Nephron (organoid): ENCODE data around the gene PSMB4.

ENCODE experiments used
- H3K27ac Mint-ChIP-seq, 3 experiments: 2 replicates each; pipeline ENCODE4 v1.8.0; 2020; ENCODE audit warnings: mixed read lengths in 3 of 3, mild to moderate bottlenecking in 2 of 3, moderate library complexity in 1 of 3
- H3K27me3 Mint-ChIP-seq: 2 replicates; pipeline ENCODE4 v1.8.0; 2021; ENCODE audit warnings: low read depth, mild to moderate bottlenecking, moderate library complexity, mixed read lengths
- H3K36me3 Mint-ChIP-seq: 2 replicates; pipeline ENCODE4 v1.8.0; 2020; ENCODE audit warnings: low read depth, mixed read lengths
- H3K4me1 Mint-ChIP-seq: 2 replicates; pipeline ENCODE4 v1.8.0; 2020; ENCODE audit warnings: mixed read lengths
- H3K4me3 Mint-ChIP-seq, 3 experiments: 2 replicates each; pipeline ENCODE4 v1.8.0; 2020; ENCODE audit warnings: mild to moderate bottlenecking in 3 of 3, mixed read lengths in 3 of 3, moderate library complexity in 2 of 3
- H3K9me3 Mint-ChIP-seq: 2 replicates; pipeline ENCODE4 v1.8.0; 2020; ENCODE audit warnings: mixed read lengths
- TF ChIP-seq, protein P1 (sequence below), 3 experiments: fragments of 200-600 bp; sonication (generic); IDR thresholded peaks; one replicate each; pipeline ENCODE4 v1.5.0; 2021; ENCODE audit warnings: antibody characterized with exemption in 3 of 3; ENCODE audit not compliant: unreplicated experiment in 3 of 3

Gene PSMB4

DNA sequence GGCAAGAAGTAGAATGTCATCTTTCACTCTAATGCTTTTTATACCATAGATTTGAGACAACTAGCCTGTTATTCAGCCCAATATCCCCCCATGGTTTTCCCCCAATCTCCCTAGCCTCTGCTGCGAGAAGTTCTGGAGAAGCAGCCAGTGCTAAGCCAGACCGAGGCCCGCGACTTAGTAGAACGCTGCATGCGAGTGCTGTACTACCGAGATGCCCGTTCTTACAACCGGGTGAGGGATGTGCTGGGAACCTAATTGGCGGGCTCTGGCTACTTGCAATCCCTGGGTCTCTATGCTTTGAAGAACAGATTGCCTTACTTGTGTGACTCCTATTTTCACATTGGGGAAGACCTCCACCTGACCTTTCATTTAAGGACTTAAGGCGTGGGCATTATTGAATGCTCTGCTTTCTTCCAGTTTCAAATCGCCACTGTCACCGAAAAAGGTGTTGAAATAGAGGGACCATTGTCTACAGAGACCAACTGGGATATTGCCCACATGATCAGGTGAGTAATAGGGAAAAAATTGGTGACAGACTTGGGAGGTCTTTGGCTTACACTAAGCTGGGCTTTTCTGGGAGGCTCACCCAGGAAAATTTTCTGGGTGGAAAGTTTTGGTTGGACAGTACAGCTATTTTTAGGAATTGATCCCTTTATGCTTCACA is 1.9 kb downstream of the PSMB4 start:
- TF ChIP-seq, protein P1, sequence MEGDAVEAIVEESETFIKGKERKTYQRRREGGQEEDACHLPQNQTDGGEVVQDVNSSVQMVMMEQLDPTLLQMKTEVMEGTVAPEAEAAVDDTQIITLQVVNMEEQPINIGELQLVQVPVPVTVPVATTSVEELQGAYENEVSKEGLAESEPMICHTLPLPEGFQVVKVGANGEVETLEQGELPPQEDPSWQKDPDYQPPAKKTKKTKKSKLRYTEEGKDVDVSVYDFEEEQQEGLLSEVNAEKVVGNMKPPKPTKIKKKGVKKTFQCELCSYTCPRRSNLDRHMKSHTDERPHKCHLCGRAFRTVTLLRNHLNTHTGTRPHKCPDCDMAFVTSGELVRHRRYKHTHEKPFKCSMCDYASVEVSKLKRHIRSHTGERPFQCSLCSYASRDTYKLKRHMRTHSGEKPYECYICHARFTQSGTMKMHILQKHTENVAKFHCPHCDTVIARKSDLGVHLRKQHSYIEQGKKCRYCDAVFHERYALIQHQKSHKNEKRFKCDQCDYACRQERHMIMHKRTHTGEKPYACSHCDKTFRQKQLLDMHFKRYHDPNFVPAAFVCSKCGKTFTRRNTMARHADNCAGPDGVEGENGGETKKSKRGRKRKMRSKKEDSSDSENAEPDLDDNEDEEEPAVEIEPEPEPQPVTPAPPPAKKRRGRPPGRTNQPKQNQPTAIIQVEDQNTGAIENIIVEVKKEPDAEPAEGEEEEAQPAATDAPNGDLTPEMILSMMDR (IDR thresholded peaks at IDR 0.05; ENCODE audit: unreplicated experiment in 3 of 3), result no peak
- H3K9me3 Mint-ChIP-seq, result no peaks in the 10 kb centered on the region
- H3K36me3 Mint-ChIP-seq, result peaks cover 55% of the 10 kb centered on the region
- peaks cover 23% of the 10 kb centered on the region for H3K4me1 Mint-ChIP-seq
- H3K4me3 Mint-ChIP-seq, result peak overlapping the region; percentile 91 to 96 (median 91)
- H3K27ac Mint-ChIP-seq, result peak overlapping the region; percentile 69 to 92 (median 91)
- no peaks in the 10 kb centered on the region for H3K27me3 Mint-ChIP-seq

DNA sequence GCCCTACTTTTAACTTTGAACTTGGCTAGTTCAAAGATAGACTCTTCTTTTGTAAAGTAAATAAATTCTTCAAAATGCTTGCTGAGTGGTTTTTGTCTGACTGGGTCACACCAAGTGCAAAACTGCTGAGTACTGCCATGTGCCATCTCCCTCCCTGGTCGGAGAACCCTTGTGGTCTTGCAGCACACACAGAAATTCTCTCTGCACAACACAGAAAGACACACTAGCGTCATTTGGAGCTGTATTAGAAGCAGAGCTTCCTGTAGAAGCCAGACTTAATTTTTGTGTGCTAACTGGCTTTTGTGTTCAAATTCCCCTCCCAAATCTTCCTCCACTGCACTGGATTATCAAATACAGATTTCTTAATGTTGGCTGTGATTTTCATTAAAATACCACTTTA is 2.5 kb downstream of the PSMB4 start:
- peaks cover 61% of the 10 kb centered on the region for H3K36me3 Mint-ChIP-seq
- H3K4me1 Mint-ChIP-seq, result peaks cover 23% of the 10 kb centered on the region
- TF ChIP-seq, protein P1 (IDR thresholded peaks at IDR 0.05; ENCODE audit: unreplicated experiment in 3 of 3), result no peak
- H3K9me3 Mint-ChIP-seq, result no peaks in the 10 kb centered on the region
- no peaks in the 10 kb centered on the region for H3K27me3 Mint-ChIP-seq
- peak overlapping the region; percentile 91 to 96 (median 91) for H3K4me3 Mint-ChIP-seq
- H3K27ac Mint-ChIP-seq, result peak overlapping the region; percentile 49 to 92 (median 79)

DNA sequence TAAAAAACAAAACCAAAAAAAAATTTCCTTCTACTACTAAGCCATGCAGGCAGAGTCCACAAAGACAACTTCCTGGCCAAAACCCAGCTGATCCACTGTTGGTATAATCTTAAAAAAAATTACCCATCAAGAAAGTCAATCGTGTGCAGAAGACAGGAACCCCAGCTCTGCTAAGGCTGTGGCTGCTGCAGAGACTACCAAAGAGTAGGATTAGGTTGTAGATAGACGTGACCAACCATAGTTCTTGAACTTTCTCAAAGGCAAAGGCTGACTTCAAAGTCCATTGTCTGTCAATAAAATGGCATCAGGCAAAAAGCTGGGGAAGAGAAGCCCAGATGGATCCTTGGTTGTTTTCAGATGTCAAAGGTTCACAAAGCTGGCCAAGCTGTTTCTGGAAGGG is 3.4 kb downstream of the PSMB4 start:
- Mint-ChIP-seq H3K27ac (peak overlapping the region in 1 of 3 experiments; percentile 14), H3K9me3 (no peaks in the 10 kb centered on the region), H3K4me1 (peaks cover 23% of the 10 kb centered on the region), H3K36me3 (peaks cover 69% of the 10 kb centered on the region), H3K4me3 (peak overlapping the region; percentile 37 to 91 (median 91)), H3K27me3 (no peaks in the 10 kb centered on the region)
- TF ChIP-seq, protein P1 (IDR thresholded peaks at IDR 0.05; ENCODE audit: unreplicated experiment in 3 of 3), result no peak

DNA sequence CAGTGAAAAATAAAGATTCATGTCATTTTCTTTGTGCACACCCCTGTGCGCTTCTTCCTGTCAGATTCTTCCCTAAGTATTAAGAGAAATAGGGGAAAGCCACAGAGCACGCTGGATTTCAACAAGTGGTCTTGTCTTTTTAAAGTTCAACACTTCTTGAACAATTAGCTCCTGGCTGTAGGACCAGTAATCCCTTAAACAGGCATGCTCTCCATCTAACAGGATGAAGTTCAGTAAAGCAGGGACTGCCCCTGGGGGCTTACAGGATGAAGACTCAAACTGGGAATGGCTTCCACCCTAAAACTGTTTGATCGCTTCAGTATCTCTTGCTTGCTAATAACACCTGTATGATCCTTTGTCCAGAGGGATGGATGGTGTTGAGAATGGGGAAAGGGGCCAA is 4.2 kb downstream of the PSMB4 start:
- Mint-ChIP-seq H3K27me3 (no peaks in the 10 kb centered on the region), H3K27ac (no peak overlapping the region), H3K4me1 (peaks cover 23% of the 10 kb centered on the region), H3K36me3 (peaks cover 77% of the 10 kb centered on the region), H3K9me3 (no peaks in the 10 kb centered on the region), H3K4me3 (peak overlapping the region in 1 of 3 experiments; percentile 9)
- TF ChIP-seq, protein P1 (IDR thresholded peaks at IDR 0.05; ENCODE audit: unreplicated experiment in 3 of 3), result no peak

DNA sequence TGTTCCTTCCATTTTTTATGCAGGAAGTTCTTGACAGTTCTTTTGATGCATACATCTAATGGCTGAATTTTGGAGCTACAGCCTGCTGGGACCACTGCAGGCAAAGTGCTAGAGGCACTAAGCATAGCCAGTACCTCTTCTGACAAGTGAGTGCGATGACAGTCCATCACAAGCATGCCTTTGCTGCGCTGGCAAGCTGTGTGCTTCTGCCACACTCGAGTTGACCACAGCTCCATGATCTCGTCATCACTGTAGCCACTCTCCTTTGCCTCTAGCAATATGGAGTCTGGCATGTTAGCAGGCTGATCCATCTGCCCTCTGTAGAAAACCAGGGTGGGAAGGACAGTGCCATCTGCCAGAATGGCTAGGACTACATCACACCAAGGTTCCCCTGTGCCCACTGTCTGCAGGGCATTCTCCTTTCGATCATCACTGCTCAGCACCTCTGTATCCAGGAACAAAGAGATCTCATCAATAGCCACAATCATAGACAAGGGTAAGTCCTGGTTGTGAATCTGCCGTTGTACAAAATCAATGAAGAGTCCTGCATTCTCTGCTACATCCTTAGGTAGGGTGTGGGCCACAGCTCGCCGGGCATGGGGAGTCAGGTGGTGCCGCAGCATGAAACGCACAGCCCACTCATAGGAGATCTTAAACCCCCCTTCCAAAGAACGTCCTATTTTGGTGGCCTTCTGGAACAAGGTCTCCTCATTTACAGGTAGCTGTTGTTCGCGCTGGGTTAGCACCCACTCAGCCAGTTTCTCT is 6.0 kb downstream of the PSMB4 start:
- H3K4me1 Mint-ChIP-seq, result peaks cover 12% of the 10 kb centered on the region
- H3K36me3 Mint-ChIP-seq, result peaks cover 89% of the 10 kb centered on the region
- no peak overlapping the region for H3K4me3 Mint-ChIP-seq
- no peak overlapping the region for H3K27ac Mint-ChIP-seq
- no peaks in the 10 kb centered on the region for H3K9me3 Mint-ChIP-seq
- TF ChIP-seq, protein P1 (IDR thresholded peaks at IDR 0.05; ENCODE audit: unreplicated experiment in 3 of 3), result no peak
- H3K27me3 Mint-ChIP-seq, result no peaks in the 10 kb centered on the region
